GM21529 (cell line): ENCODE data around the gene OSBPL6.
"Not testable (repeated sequence)": the region's sequence is repeated elsewhere in the genome, so short reads cannot be mapped to it uniquely, and the experiment has no call there.

Experiments
- ATAC-seq: cut with Tn5 transposase; IDR thresholded peaks from one replicate; pipeline ENCODE4 v1.9.1; 2021; ENCODE audit not compliant: unreplicated experiment

OSBPL6 gene

DNA sequence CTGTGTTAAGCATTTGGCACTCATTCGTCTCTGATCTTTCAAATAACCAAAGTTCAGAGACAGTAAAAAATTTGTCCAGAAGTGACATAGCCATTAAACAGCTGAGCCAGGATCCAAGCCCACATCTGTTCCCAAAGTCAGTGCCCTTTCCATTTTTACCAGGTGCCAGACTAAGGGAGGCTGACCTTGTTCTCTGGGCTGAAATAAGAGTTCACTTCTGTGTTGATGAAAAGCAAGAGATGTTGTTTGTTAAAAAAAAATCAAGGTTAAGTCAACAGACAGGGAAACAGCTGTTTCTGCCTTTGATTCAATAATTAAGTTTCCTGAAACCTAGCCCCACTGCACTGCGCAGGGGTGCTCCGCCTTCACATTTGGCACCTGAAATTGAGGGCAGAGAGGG is 139.5 kb downstream of the OSBPL6 start:
- ATAC-seq, result no peak

GRCh38 chr2:178335230-178335629 is 140.9 kb downstream of the OSBPL6 start:
- ATAC-seq, result no peak

GRCh38 chr2:178344121-178344520 is 149.8 kb downstream of the OSBPL6 start:
- no peak for ATAC-seq

DNA sequence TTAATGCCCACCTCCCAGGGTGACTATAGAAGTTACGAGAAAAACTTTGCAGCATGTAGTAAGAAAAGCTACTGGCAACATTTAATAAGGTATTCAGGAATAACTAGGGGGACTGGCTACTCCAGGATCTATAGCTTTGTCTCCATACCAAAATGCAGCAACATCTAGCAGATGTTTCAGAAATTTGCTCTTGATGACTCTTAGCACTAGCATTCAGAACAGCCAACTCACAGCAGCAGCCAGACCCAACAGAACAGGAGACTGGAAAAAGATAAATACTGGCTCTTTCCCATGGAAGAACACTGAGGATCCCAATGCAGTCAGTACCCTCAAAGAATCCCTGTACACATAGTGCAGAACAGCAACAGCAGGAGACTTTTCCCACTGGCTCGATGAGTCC is 151.6 kb downstream of the OSBPL6 start:
- no peak for ATAC-seq

DNA sequence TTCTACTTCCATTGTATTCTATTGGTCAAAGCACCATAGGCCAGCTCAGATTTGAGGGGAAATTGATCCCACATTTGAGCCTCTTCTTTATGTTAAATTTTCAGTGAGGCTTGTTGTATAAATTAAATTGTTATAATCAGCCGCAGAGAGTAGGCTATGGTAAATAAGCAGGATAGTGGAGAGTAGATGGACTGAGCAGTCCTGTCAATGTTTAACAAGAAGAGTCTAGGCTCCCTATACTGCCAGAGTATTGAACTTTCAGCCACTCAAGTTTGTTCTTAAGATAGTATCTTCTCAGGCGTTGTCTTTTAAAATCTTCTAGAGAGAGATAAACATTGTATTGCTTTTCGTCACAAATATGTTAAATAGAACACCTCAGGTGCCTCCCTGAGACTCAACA is 155.7 kb downstream of the OSBPL6 start:
- ATAC-seq, result no peak

- ATAC-seq, result not testable (repeated sequence)
These were observed 163.4 kb downstream of the OSBPL6 start for GRCh38 chr2:178357704-178358103.

DNA sequence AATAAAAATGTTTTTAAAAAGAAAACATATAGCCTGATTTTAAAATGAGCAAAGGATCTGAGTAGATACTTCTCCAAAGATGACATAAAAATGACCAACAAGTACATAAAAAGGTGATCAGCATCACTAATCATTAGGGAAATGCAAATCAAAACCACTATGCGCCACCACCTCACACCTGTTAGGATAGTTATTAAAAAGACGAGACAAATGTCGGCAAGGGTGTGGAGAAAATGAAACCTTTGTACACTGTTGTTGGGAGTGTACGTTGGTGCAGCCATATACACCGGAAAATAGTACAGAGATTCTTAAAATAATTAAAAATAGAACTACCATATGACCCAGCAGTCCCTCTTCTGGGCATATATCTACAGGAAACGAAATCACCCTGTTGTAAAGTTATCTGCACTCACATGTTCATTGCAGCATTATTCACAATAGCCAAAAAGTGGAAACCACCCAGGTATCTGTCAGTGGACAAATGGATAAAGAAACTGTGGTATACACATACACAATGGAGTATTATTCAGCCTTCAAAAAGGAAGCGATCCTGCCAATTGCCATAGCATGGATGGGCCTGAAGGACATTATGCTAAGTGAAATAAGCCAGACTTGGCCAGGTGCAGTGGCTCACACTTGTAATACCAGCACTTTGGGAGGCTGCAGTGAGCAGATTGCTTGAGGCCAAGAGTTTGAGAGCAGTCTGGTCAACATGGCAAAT is 165.0 kb downstream of the OSBPL6 start:
- ATAC-seq, result no peak

DNA sequence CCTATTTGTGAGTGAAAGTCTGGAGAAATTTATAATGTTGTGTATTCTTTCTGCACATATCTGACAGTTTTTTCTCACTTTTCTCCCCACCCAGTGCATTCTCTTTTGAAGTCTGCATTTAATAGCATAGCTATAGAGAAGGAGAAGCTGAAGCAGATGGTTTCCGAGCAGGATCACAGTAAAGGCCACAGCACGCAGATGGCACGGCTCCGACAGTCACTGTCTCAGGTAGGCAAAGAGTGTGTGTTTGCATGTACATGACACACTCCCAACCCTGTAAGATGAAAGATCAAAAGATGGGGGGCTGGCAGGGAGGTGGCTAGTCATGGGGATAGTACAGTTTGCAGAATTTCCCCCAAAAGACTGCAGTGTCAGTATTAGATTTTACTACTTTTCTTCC is 167.3 kb downstream of the OSBPL6 start:
- ATAC-seq, result no peak

GRCh38 chr2:178363252-178363651 is 168.9 kb downstream of the OSBPL6 start:
- ATAC-seq, result no peak

DNA sequence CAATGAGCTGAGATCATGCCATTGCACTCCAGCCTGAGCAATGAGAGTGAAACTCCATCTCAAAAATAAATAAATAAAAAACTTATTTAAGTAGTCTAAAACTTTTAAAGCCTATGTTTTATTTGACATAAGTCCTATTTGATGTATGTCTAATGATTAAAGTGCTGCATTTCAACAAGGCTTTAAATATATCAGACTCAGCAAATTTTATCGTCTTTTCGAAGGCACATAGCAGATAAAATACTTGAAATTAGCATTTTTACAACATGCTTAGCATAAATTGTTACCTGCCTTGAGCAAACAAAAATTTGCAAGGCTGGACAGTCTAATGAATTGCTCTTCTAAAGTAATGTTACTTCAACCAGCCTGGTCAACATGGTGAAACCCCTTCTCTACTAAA is 170.8 kb downstream of the OSBPL6 start:
- no peak for ATAC-seq

DNA sequence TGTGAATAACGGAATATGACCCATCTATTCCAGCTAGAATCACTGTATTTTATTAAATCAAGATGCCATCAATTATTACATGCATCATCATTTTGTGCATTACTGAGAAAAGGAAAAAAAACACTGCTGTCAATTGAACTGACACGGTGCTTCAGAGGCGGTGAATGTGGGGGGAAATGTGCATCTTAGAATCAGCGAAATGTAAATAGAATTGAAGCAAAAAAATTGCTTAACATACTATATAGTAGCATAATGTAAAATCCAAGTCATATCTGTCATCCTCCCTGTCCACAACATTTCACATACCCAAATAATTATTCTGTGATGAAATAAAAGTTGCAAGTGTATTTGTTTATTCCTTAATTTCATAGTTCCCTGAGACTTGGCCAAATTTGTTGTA is 172.1 kb downstream of the OSBPL6 start:
- ATAC-seq, result no peak

DNA sequence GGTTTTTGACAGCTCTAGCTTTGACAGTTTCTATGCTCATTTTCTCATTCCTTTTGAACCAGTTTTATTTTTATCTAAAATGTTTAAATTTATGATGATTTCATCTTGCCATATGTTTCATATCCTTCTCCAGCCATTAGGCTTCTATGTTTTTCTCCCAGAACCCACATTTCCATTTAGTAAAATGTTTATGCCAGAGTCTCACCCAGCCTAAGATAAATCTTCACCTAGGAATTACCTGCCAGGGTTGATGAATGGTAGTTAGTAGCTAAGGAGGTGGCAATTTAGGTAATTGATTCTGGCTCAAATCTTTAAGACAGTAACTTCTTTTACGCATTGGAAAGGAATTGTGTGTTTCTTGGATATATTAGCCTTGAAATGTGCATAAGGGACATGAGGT is 173.0 kb downstream of the OSBPL6 start:
- no peak for ATAC-seq

- ATAC-seq, result no peak
These were observed 180.6 kb downstream of the OSBPL6 start for GRCh38 chr2:178374865-178375264.

- no peak for ATAC-seq
These were observed 182.7 kb downstream of the OSBPL6 start for GRCh38 chr2:178377046-178377445.

GRCh38 chr2:178379162-178380004 is 185.1 kb downstream of the OSBPL6 start:
- ATAC-seq, result no peak

GRCh38 chr2:178380763-178381162 is 186.5 kb downstream of the OSBPL6 start:
- ATAC-seq, result no peak

GRCh38 chr2:178383718-178384117 is 189.4 kb downstream of the OSBPL6 start:
- ATAC-seq, result no peak

DNA sequence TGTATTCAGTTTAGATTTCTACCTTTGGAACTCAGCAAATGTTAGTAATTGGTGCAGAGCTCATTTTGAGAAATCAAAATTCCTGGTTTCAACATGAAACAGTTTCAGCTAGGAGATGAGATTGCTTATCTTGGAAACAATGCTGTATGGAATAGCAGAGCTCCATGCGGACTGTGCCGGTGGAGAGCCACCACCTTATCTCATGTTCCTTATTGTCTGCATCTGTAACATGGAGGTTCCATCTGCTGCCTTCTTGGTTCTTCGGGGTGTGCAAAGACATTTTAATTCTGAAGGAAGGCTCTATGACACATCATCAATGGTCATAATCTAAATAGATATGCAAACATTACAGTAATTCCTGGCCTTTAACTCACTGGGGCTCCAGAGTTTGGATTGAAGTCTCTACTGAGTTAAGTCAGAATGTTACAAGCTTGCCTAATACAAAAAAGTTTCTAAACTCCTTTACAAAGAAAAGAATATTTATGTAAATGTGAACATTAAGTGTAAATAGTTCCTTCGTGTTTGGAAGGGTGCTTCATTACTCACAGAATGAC is 191.4 kb downstream of the OSBPL6 start:
- no peak for ATAC-seq

GRCh38 chr2:178386986-178387597 is 192.8 kb downstream of the OSBPL6 start:
- ATAC-seq, result no peak

DNA sequence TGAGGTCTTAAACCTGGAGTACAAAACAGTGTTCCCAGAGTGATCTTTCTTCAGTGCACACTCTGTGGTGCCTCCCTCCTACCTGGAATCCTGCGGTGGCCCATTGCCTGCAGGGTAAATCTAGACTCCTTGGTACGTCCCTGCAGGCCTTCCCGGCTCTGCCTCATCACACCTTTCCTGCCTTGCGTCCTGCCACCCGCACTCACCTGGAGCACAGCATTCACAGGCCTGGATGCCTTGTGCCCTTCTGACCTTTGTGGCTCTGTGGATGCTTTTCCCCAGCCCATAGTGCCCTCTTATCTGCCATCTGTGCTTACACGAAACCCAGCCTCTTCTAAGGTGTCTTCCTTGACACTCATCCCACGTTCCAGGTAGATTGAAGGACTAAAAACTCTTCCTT is 194.0 kb downstream of the OSBPL6 start:
- ATAC-seq, result no peak

DNA sequence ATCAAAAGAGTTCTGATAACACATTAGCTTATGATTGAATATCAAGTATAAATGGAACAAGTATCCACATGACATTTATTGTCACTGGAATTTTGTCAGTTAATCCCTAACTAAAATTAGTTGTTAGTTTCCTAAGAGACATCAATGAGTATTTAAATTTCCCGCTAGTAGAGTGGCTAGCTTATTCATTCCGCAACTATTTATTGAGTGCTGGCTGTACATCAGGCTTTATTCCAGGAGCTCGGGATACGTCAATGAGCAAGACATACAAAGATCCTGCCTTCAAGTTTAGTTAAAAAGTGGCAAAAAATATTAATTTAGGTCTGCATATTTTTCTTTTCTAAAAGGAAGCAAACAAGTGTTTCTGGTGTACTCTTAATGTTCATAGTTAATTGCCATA is 197.4 kb downstream of the OSBPL6 start:
- ATAC-seq, result no peak

DNA sequence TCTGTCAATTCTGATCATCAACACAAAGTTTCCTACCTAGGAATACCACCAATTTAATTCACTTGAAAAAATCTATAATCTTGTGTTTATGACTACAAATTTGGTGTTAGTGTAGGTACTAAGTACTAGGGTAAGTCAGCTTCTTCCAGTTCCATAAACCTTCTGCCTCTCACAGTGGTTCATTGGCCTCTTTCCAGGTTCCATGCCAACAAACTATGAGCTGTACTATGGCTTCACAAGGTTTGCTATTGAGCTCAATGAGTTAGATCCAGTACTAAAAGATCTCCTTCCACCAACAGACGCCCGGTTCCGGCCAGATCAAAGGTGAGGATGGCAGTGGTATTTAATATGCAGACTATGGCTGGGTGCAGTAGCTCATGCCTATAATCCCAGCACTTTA is 197.9 kb downstream of the OSBPL6 start:
- no peak for ATAC-seq
